Subcutaneous abdominal adipose tissue (tissue), 5 donors: ENCODE data around the gene WWC1.
"Not testable (repeated sequence)": the region's sequence is repeated elsewhere in the genome, so short reads cannot be mapped to it uniquely, and the experiment has no call there.

Experiments used
- H3K27ac ChIP-seq: one replicate; pipeline ENCODE4 v1.7.0; 2013; ENCODE audit warnings: low read depth, mild to moderate bottlenecking, inconsistent platforms, low read length, moderate library complexity
- H3K27me3 ChIP-seq, 5 donors: one replicate each; pipeline ENCODE4 v1.7.0; 2013; ENCODE audit warnings: low read length in 5 of 5, inconsistent platforms in 1 of 5; ENCODE audit not compliant: control insufficient read depth in 5 of 5, insufficient read depth in 4 of 5
- H3K36me3 ChIP-seq, 5 donors: one replicate each; pipeline ENCODE4 v1.7.0; 2013; ENCODE audit warnings: low read length in 5 of 5; ENCODE audit not compliant: control insufficient read depth in 5 of 5, insufficient read depth in 5 of 5
- H3K4me1 ChIP-seq, 5 donors: one replicate each; pipeline ENCODE4 v1.7.0; 2013; ENCODE audit warnings: low read length in 5 of 5, mild to moderate bottlenecking in 3 of 5, moderate library complexity in 1 of 5; ENCODE audit not compliant: control insufficient read depth in 5 of 5, insufficient read depth in 5 of 5
- H3K4me3 ChIP-seq, 5 donors: one replicate each; pipeline ENCODE4 v1.7.0; 2013; ENCODE audit warnings: low read length in 5 of 5, low read depth in 1 of 5
- H3K9ac ChIP-seq, 5 donors: one replicate each; pipeline ENCODE4 v1.7.0; 2013; ENCODE audit warnings: low read length in 5 of 5, mild to moderate bottlenecking in 4 of 5, moderate library complexity in 3 of 5
- H3K9me3 ChIP-seq, 5 donors: one replicate each; pipeline ENCODE4 v1.7.0; 2013; ENCODE audit warnings: low read length in 5 of 5; ENCODE audit not compliant: control insufficient read depth in 5 of 5
- donor health status: healthy.
- donor health status: healthy.
- donor health status: healthy.
- donor health status: healthy.
- donor health status: healthy.

The WWC1 gene

GRCh38 chr5:168328814-168329213 lies 37.4 kb downstream of the WWC1 start:
- H3K9ac ChIP-seq: no peak overlapping the region
- H3K36me3 ChIP-seq: no peaks in the 10 kb centered on the region
- no peaks in the 10 kb centered on the region for H3K4me1 ChIP-seq
- peaks cover 0 to 6% (median 2%) of the 10 kb centered on the region in 5 donors for H3K27me3 ChIP-seq
- H3K4me3 ChIP-seq: no peak overlapping the region
- H3K27ac ChIP-seq: no peak overlapping the region
- no peaks in the 10 kb centered on the region for H3K9me3 ChIP-seq

GRCh38 chr5:168329302-168329701 lies 37.9 kb downstream of the WWC1 start:
- H3K4me3 ChIP-seq: no peak overlapping the region
- H3K9ac ChIP-seq: no peak overlapping the region
- no peaks in the 10 kb centered on the region for H3K36me3 ChIP-seq
- no peaks in the 10 kb centered on the region for H3K4me1 ChIP-seq
- H3K27ac ChIP-seq: no peak overlapping the region
- H3K27me3 ChIP-seq: peaks cover 0 to 6% (median 2%) of the 10 kb centered on the region in 5 donors
- no peaks in the 10 kb centered on the region for H3K9me3 ChIP-seq

GRCh38 chr5:168332042-168332441 lies 40.6 kb downstream of the WWC1 start:
- Histone ChIP-seq H3K36me3 (no peaks in the 10 kb centered on the region), H3K27me3 (peaks cover 0 to 6% (median 2%) of the 10 kb centered on the region in 5 donors), H3K4me1 (no peaks in the 10 kb centered on the region), H3K9ac (no peak overlapping the region), H3K9me3 (no peaks in the 10 kb centered on the region), H3K27ac (no peak overlapping the region), H3K4me3 (no peak overlapping the region)

- H3K9me3 ChIP-seq: no peaks in the 10 kb centered on the region
- H3K4me1 ChIP-seq: no peaks in the 10 kb centered on the region
- H3K36me3 ChIP-seq: no peaks in the 10 kb centered on the region
- H3K27ac ChIP-seq: no peak overlapping the region
- peaks cover 0 to 6% (median 0%) of the 10 kb centered on the region in 5 donors for H3K27me3 ChIP-seq
- H3K4me3 ChIP-seq: no peak overlapping the region
- H3K9ac ChIP-seq: no peak overlapping the region
Observed at GRCh38 chr5:168334280-168334679, 42.8 kb downstream of the WWC1 start.

GRCh38 chr5:168334695-168335094 lies 43.2 kb downstream of the WWC1 start:
- Histone ChIP-seq H3K36me3 (no peaks in the 10 kb centered on the region), H3K4me1 (no peaks in the 10 kb centered on the region), H3K27ac (no peak overlapping the region), H3K4me3 (no peak overlapping the region), H3K9me3 (no peaks in the 10 kb centered on the region), H3K27me3 (peaks cover 0 to 6% (median 0%) of the 10 kb centered on the region in 5 donors), H3K9ac (no peak overlapping the region)

GRCh38 chr5:168337361-168337760 lies 45.9 kb downstream of the WWC1 start:
- Histone ChIP-seq H3K27ac (no peak overlapping the region), H3K9ac (no peak overlapping the region), H3K36me3 (no peaks in the 10 kb centered on the region), H3K9me3 (no peaks in the 10 kb centered on the region), H3K4me1 (no peaks in the 10 kb centered on the region), H3K4me3 (no peak overlapping the region), H3K27me3 (peaks cover 0 to 5% (median 0%) of the 10 kb centered on the region in 5 donors)

GRCh38 chr5:168339109-168339771 lies 47.8 kb downstream of the WWC1 start:
- Histone ChIP-seq H3K9me3 (no peaks in the 10 kb centered on the region), H3K27me3 (peaks cover 0 to 5% (median 0%) of the 10 kb centered on the region in 5 donors), H3K27ac (no peak overlapping the region), H3K9ac (no peak overlapping the region), H3K4me1 (no peaks in the 10 kb centered on the region), H3K36me3 (no peaks in the 10 kb centered on the region), H3K4me3 (no peak overlapping the region)

GRCh38 chr5:168339772-168340140 lies 48.3 kb downstream of the WWC1 start:
- H3K4me1 ChIP-seq, H3K27me3 ChIP-seq, H3K9ac ChIP-seq, H3K36me3 ChIP-seq, H3K27ac ChIP-seq, H3K9me3 ChIP-seq, H3K4me3 ChIP-seq: not testable (repeated sequence)

GRCh38 chr5:168340487-168340886 lies 49.0 kb downstream of the WWC1 start:
- no peak overlapping the region for H3K4me3 ChIP-seq
- no peaks in the 10 kb centered on the region for H3K9me3 ChIP-seq
- H3K36me3 ChIP-seq: no peaks in the 10 kb centered on the region
- H3K9ac ChIP-seq: no peak overlapping the region
- peaks cover 0 to 5% (median 0%) of the 10 kb centered on the region in 5 donors for H3K27me3 ChIP-seq
- H3K27ac ChIP-seq: no peak overlapping the region
- H3K4me1 ChIP-seq: no peaks in the 10 kb centered on the region

GRCh38 chr5:168341178-168341577 lies 49.7 kb downstream of the WWC1 start:
- Histone ChIP-seq H3K9me3 (no peaks in the 10 kb centered on the region), H3K36me3 (no peaks in the 10 kb centered on the region), H3K9ac (no peak overlapping the region), H3K27ac (no peak overlapping the region), H3K27me3 (peaks cover 0 to 5% (median 0%) of the 10 kb centered on the region in 5 donors), H3K4me1 (no peaks in the 10 kb centered on the region), H3K4me3 (no peak overlapping the region)
